T-helper 22 cell (primary cell): ENCODE measurements around the gene IMPDH2.
"Not testable (repeated sequence)": the region's sequence is repeated elsewhere in the genome, so short reads cannot be mapped to it uniquely, and the experiment has no call there.

Source experiments
- DNase-seq: peaks from one replicate; pipeline ENCODE4 v3.0.0-alpha.2; 2020; ENCODE audit warnings: low read depth

IMPDH2 gene

DNA sequence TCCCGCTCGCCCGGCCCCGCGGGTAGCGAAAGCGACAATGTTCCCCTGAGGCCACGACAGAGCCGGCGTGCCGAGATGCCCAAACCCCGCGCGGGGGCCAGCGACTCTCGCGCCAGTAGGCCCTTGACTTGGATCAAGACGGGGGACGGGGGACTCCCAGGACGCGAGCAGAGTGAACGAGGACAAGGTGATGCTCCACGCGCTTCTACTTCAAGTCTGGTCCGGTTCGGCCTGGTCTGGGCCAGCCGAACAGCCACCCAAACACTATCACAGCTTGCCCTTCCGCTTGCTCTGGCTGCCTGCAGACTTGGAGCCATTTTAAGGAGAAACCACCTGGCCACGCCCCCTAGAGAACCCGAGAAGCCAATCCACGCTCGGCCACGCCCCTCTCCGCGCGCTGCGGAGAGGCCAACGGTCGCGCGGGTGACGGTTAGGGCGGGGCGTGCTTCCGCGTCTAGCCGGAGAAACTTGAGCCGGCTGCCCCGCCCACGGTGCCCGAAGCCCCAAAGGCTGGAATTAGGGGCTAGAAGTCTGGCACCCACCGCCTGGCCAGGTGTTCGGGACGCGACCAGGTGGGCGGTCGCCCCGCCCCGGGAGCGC, 7.9 kb downstream of the IMPDH2 start:
- DNase-seq, result peak; percentile 97

DNA sequence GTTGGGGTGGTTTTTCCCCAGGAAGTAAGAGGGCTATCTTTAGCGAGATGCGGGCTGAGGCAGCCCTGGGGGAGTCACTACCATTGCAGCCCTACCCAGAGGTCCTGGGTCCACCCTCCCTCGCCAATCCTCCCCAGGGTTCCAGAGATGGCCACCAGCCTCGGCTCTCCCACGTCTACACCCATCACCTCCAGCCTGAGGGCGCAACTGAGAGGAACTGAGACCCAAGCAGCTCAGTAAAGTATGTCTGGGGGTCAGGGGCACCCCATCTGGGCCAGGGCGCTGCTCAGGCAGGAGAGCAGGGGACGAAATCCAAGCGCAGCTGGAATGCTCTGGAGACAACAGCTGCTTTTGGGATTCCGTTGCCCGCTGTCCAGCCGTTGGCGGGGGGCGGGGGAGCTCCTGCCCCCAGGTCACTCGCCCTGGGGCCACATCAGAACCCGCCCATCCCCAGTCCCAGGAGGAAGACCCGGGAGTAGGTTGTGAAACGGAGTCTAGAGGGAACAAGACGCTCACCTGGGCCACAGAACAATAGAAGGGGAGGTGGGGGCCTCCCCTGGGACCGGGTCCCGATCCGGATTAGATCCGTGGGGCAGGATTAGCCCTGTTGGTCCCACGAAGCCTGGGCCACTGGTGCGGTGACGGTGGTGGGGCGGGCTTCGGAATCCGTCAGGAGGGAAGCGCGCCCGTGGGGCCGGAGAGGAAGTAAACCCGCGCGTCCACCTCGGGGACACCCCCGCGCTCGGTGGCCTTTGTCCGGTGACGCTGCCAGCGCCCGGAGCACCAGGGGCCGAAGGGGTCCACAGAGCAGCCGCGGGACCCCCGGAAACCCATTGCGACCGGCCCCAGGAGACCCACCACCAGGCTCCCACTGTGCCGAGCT, 8.6 kb downstream of the IMPDH2 start:
- no peak for DNase-seq

DNA sequence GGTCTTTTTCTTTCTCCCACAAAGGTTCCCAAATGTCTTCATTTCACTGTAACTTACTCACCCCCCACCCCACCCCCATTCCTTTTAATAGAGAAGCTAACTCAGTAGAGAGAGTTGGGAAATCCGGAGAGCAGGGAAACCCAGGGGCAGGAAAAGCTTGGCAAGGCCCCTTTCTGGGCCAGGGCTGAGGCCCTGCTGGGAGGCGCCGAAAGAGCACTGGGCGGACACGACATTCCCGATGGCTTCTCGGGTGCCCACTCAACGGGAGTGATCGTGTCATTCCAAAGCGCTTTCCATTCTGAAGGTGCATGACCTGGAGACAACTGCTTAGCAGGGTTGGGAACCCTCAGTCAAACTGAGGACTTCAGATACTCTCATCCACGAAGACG, 9.3 kb downstream of the IMPDH2 start:
- DNase-seq, result no peak

DNA sequence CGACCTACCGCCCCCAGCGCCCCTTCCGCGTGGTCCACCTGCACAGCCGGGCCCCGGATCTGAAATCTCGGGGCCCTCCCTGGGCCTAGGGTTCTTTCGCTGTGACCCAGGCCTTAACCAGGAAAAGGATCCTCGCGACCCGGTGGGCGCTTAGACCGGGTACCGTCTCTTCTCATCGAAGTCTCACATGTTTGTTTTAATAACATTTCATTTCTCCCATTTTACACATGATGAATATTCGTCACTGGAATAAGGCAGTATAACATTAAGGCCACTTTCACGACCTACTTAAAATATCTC, 10.5 kb downstream of the IMPDH2 start:
- DNase-seq, result no peak

DNA sequence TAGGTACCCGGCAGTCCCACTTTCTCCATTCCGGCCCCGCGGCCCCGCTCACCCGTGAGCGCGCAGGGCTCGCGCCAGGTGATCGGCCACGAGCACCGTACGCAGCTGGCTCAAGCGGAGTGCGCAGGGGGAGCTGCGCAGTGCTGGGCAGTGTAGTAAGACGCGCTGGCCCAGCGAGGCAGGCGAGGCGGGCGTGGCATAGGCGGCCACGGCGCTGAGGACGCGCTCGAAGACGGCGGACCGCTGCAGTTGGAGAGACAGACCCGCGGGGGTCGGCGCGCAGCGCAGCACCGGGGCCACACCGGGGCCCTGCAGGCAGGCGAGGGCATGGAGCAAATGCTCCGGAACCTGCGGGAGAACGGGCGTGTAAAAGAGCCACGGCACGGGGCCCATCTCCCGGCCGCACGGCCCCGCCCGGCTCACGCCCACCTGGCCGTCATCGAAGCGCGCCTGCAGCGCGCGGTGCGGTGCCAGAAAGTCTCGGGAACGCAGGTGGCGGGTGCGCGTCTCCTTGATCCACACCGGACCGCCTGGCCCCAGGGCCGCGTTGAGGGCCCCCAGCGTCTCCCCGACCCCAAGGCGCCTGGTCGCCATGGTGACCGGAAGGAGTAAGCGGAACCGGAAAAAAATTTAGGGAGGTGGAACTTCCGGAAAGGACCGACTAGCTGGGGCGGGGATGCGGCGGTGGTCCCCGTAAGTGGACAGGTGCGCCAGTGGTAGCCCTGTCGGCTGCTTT, 11.1 kb downstream of the IMPDH2 start, which contains the start of gene DALRD3:
TSS of gene DALRD3 (minus strand) at position 610 of the 736 bp plus-strand sequence. CDS start at position 594, 16 bp downstream.
- DNase-seq, result peak; percentile 48

DNA sequence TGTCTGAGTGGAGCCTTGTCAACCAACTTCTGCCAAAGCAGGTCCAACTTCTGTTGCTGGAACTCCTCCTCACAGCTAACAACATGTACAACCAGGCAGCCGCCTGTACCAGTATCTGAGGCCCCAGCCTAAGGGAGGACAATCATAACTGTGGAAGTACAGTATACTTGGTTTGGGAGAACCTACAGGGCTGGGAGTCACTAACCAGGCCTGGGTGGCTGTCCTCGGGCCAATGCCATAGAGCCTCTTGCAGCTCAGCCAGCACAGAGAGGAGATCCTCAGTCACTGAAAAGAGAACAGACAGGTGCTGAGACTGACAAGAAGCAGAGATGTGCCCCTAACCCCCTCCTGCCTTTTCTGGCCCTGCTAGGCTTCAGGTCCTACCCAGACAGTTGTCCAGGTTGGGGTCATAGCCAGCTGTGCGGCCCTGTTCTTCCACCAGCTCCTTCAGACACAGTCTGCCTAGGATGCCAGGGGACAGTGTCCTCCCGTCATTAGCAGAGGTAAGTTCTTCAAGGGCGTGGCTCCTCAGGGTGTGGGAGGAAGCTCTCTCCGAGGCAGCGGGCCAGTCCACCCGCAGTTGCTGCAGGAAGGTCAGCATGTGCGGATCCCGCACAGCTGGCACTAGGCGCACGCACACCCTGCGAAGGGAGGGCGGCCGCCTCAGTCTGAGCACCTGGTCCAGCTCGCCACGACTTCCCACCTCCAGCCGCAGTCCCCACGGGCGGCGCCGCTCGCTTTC, 11.8 kb downstream of the IMPDH2 start:
- no peak for DNase-seq

DNA sequence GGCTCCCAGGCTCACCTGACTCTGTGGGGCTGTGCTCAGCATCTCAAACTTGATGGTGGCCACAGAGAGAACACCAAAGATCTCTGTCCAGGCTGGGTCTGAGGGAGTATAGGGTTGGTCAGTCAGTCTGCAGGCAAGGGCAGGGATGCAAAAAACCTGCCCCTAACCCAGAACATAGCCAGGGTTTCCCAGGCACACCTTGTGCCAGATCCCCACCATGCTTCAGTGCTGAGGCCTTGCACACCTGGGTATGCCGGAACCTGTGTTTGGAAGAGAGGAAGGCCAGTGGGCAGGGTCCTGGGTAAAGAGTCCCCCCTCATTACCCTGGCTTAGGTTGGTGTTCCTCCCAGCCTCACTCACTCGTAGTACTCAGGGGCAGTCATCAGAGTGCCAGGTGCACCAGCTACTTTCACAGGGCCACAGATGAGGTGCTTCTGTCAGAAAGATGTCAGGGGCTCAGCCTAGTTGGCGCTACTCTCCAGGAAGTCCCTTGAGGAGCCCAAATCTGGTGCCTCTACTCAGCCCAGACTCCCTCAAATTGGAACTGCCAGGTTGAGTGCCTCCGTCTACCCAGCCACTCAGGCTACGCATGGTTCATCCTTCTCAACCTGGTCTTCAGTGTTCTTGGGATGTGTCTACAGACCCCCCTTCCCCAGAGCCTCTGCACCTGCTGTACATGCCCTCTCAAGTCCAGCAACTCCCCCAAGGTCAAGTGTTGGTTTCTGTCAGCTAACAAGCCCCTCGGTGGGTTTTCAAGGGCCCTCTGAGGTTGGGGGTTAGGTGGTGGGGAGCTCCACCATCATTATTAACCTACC, 12.6 kb downstream of the IMPDH2 start:
- no peak for DNase-seq

DNA sequence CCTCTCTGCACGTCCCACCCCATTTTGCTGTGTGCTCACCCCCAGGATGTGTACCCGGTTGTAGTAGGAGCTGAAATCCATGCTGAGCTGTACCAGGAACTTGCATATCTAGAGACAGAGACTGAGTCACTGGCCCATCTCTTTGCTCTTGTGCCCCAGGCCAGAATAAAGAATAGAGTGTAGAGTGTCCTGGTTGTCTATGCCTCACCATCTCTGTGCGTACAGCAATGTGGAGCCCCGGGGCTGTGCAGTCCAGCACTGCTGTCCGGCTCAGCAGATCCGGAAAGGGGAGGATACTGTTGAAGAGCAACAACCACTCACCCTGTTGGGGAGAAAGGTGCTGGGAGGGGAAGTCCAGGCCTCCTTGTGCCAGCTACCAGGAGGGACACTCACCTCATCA, 13.4 kb downstream of the IMPDH2 start:
- no peak for DNase-seq

DNA sequence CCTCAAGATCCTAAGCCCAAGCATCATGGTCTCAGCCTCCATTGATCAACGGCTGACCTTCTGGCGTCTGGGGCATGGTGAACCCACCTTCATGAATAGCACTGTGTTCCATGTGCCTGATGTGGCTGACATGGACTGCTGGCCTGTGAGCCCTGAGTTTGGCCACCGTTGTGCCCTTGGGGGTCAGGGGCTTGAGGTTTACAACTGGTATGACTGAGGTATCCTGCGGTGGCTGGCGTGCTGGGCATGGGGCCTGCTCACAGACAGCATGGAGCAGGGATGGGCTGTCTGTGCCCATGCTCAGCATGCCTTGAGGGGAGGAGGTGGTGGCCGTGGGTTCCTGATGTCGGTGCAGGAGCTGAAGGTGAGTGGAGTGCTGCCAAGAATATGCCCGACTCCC, 14.1 kb downstream of the IMPDH2 start:
- DNase-seq, result no peak

DNA sequence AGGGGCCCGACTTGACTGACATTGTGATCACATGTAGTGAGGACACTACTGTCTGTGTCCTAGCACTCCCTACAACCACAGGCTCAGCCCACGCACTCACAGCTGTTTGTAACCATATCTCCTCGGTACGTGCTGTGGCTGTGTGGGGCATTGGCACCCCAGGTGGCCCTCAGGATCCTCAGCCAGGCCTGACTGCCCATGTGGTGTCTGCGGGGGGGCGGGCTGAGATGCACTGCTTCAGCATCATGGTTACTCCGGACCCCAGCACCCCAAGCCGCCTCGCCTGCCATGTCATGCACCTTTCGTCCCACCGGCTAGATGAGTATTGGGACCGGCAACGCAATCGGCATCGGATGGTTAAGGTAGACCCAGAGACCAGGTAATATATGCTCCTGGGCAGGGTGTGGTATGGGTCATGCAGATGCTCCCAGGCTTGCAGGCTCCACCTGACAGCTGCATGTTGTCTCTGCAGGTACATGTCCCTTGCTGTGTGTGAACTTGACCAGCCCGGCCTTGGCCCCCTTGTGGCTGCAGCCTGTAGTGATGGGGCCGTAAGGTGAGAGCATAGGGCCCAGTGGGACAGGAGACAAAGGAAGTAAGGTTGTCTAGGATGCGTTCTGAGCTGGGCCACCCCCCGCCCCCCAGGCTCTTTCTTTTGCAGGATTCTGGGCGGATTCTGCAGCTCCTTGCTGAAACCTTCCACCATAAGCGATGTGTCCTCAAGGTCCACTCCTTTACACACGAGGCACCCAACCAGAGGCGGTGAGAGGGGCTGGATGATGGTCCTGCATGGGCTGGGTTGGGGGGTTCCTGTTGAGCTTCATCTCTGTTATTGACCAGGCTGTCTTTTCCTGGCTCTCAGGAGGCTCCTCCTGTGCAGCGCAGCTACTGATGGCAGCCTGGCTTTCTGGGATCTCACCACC, 15.2 kb downstream of the IMPDH2 start:
- DNase-seq, result no peak

DNA sequence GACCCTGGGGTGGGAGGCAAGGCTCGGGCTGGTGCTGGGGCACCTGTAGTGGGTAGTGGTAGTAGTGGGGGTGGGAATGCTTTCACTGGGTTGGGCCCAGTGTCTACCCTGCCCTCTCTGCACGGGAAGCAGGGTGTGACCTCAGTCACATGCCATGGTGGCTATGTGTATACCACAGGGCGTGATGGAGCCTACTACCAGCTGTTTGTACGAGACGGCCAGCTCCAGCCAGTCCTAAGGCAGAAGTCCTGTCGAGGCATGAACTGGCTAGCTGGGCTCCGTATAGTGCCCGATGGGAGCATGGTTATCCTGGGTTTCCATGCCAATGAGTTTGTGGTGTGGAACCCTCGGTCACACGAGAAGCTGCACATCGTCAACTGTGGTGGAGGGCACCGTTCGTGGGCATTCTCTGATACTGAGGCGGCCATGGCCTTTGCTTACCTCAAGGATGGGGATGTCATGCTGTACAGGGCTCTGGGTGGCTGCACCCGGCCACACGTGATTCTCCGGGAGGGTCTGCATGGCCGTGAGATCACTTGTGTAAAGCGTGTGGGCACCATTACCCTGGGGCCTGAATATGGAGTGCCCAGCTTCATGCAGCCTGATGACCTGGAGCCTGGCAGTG, 16.0 kb downstream of the IMPDH2 start:
- DNase-seq, result no peak

DNA sequence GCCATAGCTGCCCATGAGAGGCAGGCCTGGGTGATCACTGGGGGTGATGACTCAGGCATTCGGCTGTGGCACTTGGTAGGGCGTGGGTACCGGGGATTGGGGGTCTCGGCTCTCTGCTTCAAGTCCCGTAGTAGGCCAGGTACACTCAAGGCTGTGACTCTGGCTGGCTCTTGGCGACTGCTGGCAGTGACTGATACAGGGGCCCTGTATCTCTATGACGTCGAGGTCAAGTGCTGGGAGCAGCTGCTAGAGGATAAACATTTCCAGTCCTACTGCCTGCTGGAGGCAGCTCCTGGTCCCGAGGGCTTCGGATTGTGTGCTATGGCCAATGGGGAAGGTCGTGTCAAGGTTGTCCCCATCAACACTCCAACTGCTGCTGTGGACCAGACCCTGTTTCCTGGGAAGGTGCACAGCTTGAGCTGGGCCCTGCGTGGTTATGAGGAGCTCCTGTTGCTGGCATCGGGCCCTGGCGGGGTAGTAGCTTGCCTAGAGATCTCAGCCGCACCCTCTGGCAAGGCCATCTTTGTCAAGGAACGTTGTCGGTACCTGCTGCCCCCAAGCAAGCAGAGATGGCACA, 16.7 kb downstream of the IMPDH2 start:
- DNase-seq, result no peak

DNA sequence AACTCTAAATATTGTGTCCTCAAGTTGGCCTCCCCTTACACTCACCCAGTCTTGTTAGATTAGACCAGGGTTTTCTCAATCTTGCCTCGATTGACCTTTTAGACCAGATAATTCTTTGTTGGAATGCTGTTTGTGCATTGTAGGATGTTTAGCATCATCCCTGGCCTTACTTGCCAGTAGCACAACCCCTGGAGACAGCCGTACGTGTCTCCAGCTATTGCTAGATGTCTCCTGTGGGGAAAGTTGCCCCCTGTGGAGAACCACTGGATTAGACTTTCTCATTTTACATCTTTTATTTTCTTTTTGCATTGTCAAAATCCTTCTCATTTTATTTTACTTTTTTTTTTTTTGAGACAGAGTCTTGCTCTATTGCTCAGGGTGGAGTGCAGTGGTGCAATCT, 19.8 kb downstream of the IMPDH2 start:
- no peak for DNase-seq

DNA sequence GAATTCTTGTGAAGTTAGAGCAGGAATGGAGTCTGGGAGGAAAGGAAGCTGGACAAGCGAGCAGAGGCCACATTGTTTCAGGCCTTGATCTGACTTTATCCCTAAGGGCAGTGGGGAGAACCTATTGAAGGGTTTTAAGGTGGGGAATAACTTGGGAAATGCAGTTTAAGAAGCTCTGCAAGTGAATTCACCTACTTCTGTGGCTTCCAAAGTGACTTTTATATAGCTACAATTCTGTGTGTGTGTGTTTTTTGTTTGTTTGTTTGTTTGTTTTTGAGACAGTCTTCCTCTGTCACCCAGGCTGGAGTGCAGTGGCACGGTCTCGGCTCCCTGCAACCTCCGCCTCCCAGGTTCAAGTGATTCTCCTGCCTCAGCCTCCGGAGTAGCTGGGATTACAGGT, 20.6 kb downstream of the IMPDH2 start:
- not testable (repeated sequence) for DNase-seq

DNA sequence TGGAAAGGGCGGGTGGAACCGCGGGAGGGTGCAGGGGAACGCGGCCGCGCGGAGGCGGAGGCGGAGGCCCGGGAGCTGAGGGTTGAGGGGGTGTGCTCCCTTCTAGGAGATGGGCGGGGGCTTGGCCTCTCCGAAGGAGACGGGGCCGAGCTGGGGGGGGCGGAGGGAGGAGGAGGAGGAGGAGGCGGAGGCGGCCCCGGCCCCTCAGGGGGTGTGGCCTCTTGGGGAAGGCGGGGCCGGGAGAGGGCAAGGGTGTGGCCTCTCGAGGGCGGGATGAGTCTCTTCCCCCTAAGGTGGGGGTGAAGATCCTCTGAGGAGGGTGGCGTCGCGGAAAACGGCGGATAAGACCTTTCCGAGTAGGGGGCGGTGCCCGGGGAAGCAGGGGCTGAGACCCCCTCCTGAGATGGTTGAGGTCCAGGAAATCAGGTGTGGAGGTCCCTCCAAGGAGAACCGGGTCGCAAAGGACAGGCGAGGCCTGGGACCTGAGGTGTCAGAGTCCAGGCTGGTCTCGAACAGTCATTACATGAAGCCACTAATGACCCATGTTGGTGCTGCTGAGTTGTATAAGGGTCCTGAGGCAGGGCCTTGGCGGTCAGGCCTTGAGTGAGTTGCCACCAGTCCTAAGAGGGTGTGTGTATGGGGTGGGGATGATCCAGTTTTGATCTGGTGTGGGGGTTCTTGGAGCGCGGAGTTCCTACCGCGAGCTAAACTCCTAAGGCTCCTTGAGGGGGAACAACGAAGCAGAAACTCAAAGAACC, 21.2 kb downstream of the IMPDH2 start:
- DNase-seq, result peak; percentile 84

DNA sequence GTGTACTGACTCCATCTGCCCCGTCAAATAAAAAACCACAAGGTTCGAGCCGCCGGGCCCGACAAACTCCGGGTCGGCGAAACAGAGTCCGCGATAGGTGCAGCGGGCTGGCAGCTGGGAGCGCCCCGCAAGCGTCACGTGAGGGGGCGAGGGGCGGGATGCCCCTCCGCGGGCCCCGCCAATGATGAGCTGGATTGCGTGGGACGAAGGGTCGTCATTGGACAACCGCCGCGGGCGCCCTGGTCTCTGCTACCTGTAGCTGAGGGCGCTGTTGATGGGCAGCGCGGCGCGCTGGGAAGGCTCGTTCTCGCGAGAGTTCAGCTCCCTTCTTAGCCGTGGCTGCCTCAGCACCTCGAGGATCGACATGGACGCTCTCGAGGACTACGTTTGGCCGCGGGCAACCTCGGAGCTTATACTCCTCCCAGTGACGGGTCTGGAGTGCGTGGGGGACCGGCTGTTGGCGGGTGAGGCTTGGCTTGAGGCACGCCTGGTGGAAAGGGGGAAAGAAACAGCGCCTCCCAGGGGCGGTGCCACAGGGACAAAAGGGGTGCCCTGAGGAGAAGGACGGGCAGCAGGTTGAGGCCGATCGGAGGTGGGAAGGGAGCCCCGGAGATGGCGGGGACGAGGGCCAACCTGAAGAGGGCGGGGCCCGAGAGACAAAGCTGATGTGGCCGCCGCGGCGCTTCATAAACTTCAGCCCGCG, 22.0 kb downstream of the IMPDH2 start, which contains the start of gene WDR6:
TSS of gene WDR6 (plus strand) at position 324 of the 703 bp plus-strand sequence. CDS start at position 365, 41 bp downstream.
- peak; percentile 97 for DNase-seq

DNA sequence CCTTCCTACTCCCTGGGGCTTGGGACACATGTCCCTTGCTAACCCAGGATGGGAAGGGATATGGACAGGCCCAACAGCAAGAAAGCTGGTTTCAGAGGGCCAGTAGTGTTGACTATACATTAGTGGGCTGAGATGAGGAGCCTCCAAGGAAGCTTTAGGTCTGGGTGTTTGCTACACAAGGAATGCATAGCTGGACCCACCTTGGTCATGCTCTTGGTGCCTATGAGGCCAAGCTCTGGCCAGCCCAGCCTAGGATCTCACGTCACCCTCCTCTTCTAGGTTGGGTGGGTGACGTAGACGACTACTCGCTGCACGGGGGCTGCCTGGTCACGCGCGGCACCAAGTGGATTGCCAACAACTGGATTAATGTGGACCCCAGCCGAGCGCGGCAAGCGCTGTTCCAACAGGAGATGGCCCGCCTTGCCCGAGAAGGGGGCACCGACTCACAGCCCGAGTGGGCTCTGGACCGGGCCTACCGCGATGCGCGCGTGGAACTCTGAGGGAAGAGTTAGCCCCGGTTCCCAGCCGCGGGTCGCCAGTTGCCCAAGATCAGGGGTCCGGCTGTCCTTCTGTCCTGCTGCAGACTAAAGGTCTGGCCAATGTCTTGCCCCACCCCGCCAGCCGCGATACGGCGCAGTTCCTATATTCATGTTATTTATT, 22.7 kb downstream of the IMPDH2 start:
- no peak for DNase-seq
